GM21390 (cell line): ENCODE data around the gene AKAP6.

Experiments used
- ATAC-seq: cut with Tn5 transposase; IDR thresholded peaks from one replicate; pipeline ENCODE4 v1.9.1; 2021; ENCODE audit not compliant: unreplicated experiment

Gene AKAP6

DNA sequence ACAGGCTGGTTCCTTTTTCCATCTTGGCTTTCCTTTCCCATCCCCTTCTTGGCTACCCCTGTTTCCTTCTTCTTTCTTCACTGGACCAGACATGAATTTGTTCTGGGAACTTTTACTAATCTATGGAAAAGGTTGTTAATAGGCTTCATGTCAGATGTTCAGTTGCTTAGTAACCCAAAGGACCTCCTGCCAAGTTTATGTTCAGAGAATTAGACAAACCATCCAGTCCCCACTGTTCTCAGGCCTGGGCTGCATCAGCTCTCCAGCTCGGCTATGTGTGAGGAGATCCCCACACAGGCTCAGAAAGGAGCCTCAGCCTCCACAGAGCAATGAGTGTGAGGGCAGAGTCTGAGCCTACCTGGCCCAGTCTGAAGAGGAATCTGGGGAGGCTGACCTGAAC is 78.0 kb downstream of the AKAP6 start:
- ATAC-seq: no peak

DNA sequence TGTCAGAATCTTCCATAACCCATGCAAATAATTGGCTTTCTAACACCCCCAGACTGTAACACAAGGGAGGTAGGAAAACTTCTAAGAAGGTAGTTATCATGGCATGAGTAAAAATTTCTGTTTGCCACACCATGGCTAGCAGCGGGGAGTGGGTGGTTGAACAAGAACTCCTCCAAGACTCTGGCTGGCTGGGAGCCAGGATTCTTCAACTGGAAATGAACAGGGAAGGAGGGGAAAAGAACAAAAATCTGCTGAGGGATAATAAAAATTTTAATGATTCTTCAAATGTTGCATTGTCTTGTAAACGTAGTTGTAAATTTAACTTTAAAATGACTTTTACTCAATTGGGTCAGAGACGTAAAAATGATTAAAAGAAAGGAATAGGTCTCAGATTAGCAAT is 78.9 kb downstream of the AKAP6 start:
- ATAC-seq: no peak

DNA sequence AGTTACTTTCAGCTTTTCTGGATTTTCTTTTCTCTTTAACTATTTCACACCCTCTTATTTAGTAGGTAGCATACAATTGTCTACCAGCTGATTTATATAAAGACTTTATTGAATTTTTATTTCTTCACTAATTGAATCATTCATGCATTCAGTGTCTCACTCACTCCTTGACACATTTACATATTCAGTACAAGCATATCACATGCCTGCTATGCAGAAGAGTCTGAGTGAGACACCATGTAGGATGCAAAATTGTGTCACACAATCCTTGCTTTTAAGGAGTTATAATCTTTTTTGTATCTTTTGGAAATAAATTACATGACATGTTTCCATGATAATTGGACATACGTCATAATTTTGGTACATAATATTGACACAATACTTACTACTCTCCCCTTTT is 83.0 kb downstream of the AKAP6 start:
- no peak for ATAC-seq

DNA sequence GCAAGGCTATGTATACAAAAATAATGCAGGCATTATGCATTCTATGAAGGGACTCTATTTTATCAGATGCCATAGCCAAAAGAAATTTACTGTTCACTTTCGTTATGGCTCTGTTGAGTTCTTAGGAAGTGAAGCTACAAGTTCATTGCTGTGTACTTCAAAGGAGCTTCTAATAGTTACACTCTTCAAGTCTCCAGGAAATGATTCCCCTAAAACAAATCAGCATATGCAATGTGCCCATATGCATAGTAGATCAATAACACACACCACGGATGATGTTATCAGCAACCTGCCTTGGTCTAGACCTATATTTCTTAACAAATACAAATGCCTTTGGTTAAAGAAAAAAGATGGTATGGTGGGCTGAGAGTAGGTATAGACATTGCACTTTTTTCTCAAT is 83.4 kb downstream of the AKAP6 start:
- no peak for ATAC-seq

DNA sequence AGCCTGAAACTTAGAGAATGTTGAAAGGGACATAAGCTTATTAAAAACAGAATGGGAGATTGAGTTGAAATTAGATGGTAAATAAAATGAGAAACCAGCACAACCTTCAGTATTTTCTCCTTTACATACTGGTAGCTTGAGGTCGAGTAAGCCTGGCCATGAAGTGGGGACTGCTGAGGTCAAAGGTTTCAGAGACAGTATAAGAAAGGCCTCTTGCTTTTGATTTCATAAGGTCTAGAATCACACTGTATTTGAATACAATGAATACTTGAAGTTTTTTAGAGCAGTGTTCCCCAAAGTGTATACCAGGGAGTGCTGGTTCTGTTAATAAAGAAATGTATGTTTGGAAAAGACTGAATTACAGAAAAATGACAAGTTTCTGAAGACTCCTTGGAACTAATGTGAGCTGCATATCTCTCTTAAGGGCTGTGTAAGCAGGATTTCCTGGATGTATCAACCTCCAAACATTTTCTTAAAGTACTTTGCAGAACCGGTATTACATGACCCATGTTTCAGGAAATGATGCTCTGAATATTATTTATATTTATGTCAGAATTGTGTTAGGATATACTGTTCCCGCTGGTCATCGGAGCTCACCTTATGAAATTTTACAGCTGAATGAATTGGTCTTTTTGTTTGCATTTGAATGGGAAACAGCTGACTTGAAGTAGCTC is 85.0 kb downstream of the AKAP6 start:
- no peak for ATAC-seq

DNA sequence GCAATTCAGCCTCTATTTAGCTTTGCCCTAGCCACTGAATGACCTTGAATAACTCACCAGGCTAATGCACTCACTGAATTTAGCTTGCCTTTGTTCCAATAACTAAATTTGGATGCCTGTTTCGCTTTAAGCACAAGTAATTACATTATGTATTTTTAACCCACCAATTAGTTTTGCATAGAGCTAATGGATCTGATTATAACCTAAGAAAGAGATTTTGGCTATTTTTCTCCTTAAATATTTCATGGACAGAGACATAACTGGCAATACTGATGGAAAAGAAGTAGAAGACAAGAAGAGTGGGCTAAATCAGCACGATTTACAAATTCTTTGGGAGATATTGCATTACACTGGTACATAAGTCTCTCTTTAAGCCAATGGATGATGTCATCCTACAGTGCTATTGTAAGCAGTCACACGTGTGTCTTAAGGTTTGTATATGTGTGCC is 85.7 kb downstream of the AKAP6 start:
- no peak for ATAC-seq

DNA sequence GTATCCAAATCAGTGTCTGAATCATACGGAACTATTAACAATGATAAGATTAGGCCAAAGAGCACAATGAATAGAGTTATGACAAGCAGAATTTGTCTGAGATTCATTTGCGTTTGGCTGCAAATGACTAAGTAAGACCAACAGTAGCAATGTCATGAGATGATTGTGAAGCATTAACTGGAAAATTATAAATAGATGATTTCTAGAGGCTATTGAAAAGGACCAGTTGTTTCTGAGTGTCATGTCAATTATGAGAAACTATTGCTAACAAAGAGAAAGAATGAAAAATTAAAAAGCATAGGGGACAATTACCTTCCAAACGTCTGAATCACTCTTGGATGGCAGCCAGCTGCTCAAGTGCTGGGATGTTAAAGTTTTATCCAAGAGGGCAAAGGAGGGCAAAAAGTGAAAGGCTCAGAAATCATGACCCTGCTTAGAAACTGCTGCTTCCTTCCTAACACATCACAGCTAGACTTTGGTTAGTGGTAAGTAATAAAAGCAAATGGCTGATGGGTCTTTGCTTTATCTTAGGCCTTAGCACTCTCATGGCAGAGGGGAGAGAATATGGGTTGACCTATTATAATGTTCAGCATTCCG is 89.0 kb downstream of the AKAP6 start:
- no peak for ATAC-seq

DNA sequence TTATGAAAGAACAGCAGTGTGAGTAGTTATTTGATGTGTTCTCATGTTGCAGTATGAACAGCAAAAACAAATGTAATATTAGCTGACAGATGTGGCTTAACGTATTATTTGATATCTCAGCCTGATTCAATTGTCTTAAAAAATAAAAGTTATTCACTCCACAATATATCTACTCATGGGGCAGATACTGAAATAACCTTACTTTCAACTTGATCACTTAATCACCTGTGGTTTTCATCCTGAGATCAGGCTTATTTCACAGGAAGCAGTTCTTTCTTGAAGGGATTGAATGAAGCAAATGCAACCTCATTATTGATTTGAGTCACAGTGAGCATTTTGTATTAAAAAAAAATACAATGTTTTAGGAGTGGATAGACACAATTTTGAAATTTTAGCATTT is 90.3 kb downstream of the AKAP6 start:
- ATAC-seq: no peak

DNA sequence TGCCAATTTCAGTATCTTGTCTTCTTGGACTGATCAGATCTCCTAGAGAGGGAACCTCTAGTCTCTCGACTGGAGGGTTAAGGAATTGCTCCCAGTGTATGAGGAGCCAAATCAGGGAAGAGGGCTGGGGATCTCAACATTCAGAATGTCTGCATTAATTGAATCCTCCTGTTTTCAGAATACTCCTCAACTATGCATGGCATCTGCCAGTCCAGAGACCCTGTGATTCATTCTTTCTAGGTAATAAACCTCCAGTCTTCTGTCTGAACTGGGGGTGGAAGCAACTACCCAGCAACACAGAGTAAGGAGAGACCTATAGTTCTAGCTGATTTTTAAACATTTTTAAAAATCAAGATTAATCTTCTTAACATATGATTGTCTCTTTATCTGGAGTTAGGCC is 92.7 kb downstream of the AKAP6 start:
- ATAC-seq: no peak

DNA sequence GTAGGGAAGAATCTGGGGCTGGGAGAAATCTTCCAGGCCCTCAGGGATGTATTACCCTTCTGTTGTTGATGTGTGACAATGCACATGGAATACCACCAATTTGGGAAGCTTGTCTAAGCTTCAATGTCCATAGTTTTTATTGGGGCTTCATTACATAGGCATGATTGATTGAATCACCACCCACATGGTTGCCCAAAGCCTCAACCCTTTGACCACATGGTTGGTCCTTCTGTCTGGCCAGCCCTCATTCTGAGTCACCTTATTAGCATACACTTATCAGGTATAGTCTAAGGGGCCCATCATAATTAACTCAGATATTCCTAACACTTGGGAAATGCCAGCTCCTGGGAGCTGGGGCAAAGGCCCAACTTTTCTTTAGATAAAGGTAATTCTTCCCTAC is 93.3 kb downstream of the AKAP6 start:
- no peak for ATAC-seq

DNA sequence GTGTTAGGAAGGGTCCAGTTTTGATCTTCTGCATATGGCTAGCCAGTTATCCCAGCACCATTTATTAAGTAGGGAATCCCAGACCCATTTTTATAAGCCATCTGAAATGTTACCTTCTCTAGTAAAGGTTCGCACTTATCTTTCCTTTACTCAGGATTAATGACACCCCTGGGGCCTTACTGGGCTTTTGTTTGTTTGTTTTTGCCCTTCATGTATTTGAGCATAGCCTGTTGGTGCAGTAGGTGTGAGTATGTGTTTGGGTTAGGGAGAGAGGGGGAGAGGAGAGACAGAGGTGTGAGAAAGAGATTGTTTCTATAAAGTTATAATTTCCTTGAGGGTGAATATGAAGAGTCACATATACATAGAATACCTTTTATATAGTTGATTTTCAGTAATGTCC is 96.9 kb downstream of the AKAP6 start:
- no peak for ATAC-seq

DNA sequence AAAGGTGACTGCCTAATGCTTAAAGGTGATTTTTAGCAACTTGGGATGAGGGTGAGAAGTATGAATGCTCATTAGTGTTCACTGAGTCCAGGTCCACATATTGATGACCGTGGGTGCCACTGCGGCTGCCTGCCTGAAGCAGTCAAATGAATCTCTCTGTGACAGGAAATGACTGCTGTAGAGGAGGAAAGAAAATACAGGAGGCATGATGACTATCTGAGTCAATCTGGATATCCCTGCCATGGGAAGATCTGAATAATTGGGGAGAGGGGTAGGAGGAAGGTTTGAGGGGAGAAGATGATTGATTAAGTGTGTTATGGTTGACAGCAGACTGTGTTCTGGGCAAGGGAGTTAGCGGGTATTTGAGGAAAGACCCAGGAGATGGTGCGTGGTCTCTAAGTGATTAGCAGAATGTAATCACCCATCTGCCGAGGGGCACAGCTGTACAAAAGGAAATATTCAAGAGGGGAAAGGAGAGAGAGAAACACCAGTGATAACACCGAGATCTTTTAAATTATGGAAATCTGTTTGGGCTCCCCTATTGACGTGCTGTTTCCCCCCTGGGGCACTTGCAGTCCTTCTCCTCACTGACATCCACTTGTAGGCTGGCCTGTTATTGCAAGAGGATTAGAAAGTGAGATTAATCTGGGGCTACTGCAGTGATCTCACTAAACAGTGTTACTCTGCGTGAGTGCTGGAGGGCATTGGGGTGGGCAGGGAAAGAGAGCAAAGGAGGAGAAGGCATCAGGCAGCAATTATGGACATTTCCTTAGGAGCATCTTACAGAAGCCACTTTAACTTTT is 97.7 kb downstream of the AKAP6 start:
- no peak for ATAC-seq

DNA sequence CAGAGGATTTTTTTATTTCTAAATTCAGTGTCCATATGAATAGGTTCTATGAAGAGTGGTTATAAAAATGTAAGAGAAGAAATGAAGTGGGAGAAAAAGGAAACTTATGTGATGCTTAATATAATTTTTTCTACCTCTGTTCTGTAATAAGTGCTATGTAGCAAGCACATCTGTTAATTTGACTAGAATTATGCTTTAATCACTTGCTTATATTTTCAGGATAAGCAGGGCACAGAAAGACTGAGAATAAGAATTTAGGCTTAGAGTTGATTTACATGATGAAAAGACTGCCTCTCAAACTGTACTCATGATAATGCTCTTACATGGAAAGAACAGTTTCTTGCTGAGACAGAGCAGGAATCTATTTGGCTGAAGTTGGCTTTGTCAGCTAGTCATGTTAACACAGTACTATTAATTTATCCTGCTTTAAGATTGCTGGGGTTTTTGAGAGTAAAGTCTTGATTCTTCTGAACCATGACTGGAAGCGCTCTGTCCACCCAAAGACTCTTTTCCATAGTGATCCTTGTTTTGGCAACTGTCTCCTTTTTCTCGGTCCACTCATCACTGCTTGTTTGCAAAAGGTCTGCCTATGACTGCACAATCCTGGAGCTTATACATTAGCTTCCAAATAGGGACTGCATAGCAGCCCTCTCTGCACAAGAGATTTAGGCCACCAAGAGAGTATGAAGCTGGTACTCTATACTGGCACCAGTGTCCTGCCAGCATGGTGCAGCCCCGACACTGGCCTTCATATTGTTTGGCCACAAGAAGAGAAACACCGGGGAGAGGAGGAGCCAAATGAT is 98.8 kb downstream of the AKAP6 start:
- no peak for ATAC-seq

DNA sequence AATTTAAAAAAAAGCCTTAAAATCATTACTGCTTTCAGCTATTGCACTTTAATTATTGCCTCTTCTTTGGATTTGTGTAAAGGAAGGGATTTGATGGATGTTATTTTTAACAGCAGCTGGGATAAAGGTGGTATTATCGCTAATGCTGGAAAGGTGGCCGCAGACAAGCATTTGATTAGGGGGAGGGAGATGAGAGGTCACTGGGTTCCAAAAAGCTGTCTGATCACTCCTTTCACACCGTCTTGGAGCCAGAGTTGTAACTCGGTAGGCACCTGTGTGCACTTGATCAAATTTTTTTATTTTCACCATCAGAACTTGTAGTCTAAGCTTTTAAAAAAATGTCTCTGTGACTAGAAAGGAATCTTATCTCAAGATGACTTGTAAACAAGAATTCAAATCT is 99.8 kb downstream of the AKAP6 start:
- no peak for ATAC-seq

DNA sequence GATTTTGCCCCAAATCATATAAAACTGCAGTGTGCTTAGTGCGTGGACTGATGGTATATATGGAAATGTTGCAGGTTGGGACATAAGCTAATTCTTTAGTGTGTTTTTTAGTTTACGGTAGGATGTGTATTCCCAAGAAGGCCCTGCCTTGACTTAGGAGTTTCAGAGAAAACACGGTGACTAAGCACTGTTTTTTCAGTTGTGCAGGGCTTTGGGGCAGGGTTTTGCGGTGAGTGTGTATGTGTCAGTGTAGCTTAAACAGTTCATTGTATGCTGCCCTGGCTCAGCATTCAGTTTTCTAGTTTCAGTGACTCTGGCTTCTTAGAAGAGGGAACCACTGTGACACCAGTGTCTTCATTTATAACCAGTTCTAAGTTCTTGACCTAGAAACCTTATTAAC is 101.2 kb downstream of the AKAP6 start:
- ATAC-seq: no peak

DNA sequence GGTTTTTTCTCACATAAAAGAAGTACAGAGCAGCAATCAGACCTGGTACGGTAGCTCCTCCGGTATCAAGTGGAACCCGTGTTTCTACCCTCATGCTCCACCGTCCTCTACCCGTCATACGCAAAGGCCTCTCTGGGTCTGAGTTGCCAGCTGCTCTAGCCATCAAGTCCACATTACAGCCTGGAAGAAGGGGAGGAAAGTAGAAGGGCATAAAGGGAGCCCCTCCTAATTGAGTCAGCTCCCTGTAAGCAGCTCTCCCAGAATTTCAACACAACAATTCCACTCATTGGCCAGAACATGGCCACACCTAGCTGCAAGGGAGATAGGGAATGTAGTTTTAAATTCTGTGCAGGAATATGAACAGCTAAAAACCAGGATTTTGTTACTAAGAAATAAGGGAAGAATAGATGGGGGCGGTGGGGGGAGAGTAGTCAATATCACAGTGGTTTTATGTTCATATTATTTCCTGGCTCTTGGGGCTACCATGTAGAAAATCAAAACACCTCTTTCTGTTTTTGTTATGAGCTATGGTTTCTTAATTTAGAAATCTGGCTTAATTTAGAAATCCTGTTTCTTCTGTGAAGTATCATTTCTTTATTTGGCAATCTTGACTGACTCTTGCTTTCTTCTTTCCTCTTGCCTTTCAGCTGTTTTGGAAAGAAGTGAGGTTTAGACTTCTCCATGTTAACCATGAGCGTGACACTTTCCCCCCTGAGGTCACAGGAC is 103.9 kb downstream of the AKAP6 start:
- no peak for ATAC-seq

DNA sequence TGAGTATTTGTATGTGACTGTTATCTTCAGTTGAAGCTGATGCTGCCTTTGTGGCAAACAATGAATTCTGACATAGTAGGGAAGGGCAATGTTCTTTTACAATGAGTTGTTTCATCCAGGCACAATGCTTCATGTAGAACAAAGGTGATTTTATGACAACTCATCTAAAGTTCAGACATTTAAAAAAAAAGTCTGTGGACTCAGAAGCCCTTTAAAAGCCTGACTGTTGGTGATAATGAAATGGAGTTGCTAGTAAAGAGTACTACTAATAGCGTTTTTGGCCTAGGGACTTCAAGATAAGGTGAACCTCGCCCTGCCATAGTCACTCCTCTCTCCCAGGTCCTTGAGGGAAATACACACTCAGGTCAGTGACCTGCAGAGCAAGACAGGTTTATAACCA is 105.1 kb downstream of the AKAP6 start:
- ATAC-seq: no peak

DNA sequence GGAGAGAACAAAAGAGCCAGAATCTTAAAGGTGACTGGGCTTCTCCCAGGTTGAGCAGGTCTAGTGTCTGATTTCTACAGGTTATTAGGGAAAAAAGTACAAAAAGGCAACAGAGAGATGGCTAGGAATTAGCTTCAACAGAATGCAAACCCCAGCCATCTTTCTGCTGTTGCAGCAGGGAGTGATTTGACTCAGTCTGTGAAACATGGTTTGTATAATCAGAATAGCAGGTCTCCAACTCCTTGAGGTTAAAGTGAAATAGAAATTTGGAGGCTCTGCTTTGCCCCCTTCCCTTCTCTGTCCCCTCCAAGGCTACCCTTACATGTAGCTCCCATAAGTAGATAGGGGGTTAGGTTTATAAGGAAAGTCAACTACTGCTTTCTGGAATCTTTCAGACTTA is 105.8 kb downstream of the AKAP6 start:
- ATAC-seq: no peak

DNA sequence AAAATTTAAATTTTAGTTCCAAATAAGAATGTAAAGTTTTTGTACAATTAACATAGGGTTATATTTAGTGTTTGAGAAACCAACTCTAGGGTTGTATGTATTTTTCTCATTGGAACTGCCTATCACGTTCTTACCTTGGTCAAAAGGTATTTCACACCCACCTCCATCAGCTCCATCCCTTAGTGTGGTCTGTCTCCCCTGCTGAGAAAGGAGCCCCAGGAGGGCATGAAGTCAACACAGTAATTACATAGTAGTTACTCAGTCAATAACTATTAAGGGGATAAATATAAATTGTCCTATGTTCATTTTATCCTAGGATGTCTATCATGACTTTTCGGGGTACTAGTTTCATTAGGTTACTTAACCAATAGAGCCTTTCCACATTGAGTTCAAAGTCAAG is 106.3 kb downstream of the AKAP6 start:
- ATAC-seq: no peak

DNA sequence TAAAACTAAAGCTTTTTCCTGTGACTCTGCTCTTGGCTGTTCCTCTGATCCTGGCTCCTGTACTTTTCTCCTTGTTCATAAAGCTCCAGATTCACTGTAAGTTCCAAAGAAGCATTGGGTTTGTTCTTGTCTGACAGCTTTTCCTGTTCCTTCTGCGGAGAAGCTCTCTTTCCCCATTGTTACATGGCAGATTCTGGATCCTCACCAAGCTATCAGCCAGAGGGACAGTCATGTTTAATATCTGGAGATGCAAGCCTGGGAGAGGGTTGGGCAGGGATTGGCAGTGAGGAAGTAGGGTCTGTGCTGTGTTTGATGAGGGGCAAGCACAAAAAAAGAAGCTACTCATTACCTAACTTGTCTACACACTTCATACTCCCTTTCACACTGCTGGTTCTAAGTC is 107.9 kb downstream of the AKAP6 start:
- ATAC-seq: no peak

DNA sequence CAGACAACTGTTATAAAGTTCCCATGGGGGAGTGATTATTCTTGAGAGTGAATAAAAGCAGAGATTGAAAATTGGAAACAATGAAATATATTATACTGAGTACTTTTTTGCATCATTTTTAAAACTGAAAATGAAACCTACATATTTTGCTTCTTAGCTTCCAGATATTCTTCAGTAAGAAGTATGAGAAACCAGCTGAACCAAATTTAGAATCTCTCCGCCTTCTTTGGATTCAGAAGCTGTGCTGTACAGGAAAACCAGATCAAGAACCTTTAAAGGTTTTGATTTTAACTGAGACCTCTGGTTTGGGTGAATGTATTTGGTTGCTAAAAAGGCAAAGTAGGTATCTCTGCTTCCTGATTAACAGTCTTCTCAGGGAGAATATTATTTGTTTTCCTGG is 109.4 kb downstream of the AKAP6 start:
- no peak for ATAC-seq
